ENCODE data around the gene C6orf132. TPM values are rescaled to one million over a fixed set of nuclear protein-coding genes. Genes with fewer than 3 reads are reported as not detected.

The C6orf132 gene
- total RNA-seq, 1 donor: 4.3 TPM

DNA sequence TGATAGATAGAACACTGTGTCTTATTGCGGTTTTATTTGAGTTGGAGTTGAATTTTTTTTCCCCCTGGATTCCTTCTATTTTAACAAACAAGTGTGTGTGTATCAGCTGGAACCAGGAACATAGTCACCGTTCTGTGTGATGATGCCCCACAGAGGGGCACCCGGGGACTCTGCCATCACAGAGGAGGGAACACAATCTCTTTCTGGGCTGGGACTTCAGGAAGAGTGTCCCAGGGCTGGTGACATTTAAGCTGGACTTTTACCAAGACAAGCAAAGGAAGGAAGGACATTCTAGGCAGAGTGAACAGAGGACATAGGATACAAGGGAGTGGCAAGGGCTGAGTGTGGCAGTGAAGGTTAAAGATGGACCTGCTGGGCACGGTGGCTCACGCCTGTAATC lies 58.9 kb downstream of the C6orf132 start:
- no peak overlapping the region for H3K4me3 ChIP-seq (ENCODE audit: low read depth, low read length)
- TF ChIP-seq, protein P1, sequence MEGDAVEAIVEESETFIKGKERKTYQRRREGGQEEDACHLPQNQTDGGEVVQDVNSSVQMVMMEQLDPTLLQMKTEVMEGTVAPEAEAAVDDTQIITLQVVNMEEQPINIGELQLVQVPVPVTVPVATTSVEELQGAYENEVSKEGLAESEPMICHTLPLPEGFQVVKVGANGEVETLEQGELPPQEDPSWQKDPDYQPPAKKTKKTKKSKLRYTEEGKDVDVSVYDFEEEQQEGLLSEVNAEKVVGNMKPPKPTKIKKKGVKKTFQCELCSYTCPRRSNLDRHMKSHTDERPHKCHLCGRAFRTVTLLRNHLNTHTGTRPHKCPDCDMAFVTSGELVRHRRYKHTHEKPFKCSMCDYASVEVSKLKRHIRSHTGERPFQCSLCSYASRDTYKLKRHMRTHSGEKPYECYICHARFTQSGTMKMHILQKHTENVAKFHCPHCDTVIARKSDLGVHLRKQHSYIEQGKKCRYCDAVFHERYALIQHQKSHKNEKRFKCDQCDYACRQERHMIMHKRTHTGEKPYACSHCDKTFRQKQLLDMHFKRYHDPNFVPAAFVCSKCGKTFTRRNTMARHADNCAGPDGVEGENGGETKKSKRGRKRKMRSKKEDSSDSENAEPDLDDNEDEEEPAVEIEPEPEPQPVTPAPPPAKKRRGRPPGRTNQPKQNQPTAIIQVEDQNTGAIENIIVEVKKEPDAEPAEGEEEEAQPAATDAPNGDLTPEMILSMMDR (IDR thresholded peaks at IDR 0.05; ENCODE audit: insufficient read depth, low read depth, low read length): no peak
- DNase-seq (ENCODE audit: low read depth): no peak

DNA sequence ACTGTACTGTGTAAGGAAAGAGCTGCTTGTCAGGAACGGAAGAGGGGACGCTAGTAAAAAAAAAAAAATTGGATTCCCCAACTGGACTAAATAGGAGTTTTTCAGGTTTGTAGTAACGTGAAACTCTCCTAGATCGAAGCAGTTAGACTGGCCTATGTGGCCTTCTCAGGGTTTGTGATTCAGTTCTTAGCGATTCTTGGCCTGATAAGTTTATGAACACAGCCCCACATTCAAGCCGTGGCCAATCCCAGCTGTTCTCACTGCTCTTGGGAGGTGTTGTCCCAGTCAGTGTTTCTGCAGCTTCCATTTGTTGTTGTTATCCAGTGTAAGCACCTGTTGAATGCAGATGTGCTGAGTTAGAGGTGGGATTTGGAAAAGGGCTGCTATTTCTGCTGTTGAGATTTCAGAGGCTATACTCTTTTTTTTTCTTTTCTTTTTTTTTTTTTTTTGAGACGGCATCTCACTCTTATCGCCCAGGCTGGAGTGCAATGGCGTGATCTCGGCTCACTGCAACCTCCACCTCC lies 62.4 kb downstream of the C6orf132 start:
- DNase-seq (ENCODE audit: low read depth): no peak
- no peak overlapping the region for H3K4me3 ChIP-seq (ENCODE audit: low read depth, low read length)
- TF ChIP-seq, protein P1 (IDR thresholded peaks at IDR 0.05; ENCODE audit: insufficient read depth, low read depth, low read length): no peak

GRCh38 chr6:42078386-42078785 lies 64.0 kb downstream of the C6orf132 start:
- no peak for DNase-seq (ENCODE audit: low read depth)
- H3K4me3 ChIP-seq (ENCODE audit: low read depth, low read length): no peak overlapping the region
- TF ChIP-seq, protein P1 (IDR thresholded peaks at IDR 0.05; ENCODE audit: insufficient read depth, low read depth, low read length): no peak

GRCh38 chr6:42075159-42075838 lies 67.1 kb downstream of the C6orf132 start:
- peak; percentile 77 for DNase-seq (ENCODE audit: low read depth)
- no peak overlapping the region for H3K4me3 ChIP-seq (ENCODE audit: low read depth, low read length)
- TF ChIP-seq, protein P1 (IDR thresholded peaks at IDR 0.05; ENCODE audit: insufficient read depth, low read depth, low read length): peak; percentile 89

GRCh38 chr6:42073287-42073686 lies 69.1 kb downstream of the C6orf132 start:
- no peak overlapping the region for H3K4me3 ChIP-seq (ENCODE audit: low read depth, low read length)
- TF ChIP-seq, protein P1 (IDR thresholded peaks at IDR 0.05; ENCODE audit: insufficient read depth, low read depth, low read length): no peak
- no peak for DNase-seq (ENCODE audit: low read depth)

GRCh38 chr6:42071881-42072583 lies 70.4 kb downstream of the C6orf132 start:
- TF ChIP-seq, protein P1 (IDR thresholded peaks at IDR 0.05; ENCODE audit: insufficient read depth, low read depth, low read length): no peak
- no peak for DNase-seq (ENCODE audit: low read depth)
- H3K4me3 ChIP-seq (ENCODE audit: low read depth, low read length): no peak overlapping the region

All from fibroblast of villous mesenchyme (primary cell).